Measurements from ENCODE around the gene EIF2B5. TPM values are rescaled to one million over a fixed set of nuclear protein-coding genes. Genes with fewer than 3 reads are reported as not detected.

EIF2B5 gene
- total and polyA plus RNA-seq, 2 of the 13 experiments (the other 11 are each of a cell fraction or from before 2014, with no cell fraction given): 38.4 to 60.2 TPM

GRCh38 chr3:184185461-184186183 is 50.5 kb downstream of the EIF2B5 start (continued):
- TF ChIP-seq, protein P1, sequence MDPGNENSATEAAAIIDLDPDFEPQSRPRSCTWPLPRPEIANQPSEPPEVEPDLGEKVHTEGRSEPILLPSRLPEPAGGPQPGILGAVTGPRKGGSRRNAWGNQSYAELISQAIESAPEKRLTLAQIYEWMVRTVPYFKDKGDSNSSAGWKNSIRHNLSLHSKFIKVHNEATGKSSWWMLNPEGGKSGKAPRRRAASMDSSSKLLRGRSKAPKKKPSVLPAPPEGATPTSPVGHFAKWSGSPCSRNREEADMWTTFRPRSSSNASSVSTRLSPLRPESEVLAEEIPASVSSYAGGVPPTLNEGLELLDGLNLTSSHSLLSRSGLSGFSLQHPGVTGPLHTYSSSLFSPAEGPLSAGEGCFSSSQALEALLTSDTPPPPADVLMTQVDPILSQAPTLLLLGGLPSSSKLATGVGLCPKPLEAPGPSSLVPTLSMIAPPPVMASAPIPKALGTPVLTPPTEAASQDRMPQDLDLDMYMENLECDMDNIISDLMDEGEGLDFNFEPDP (CRISPR knock-in tag; conservative IDR thresholded peaks at IDR 0.05): no peak
- TF ChIP-seq ZNF772 (CRISPR knock-in tag; IDR thresholded peaks at IDR 0.05): peak; percentile 71
- TF ChIP-seq ISX (CRISPR knock-in tag; conservative IDR thresholded peaks at IDR 0.05): no peak
- TF ChIP-seq RXRB (CRISPR knock-in tag; IDR thresholded peaks at IDR 0.05; ENCODE audit: borderline replicate concordance): no peak; the same call in 1 of the 2 replicates
- TF ChIP-seq ZFP37 (CRISPR knock-in tag; IDR thresholded peaks at IDR 0.05; ENCODE audit: borderline replicate concordance): no peak; the same call in 1 of the 2 replicates
- no peak for TF ChIP-seq SRSF9 (IDR thresholded peaks at IDR 0.05; ENCODE audit: borderline replicate concordance, insufficient read depth, low read depth, low read length, poor library complexity, severe bottlenecking)
- TF ChIP-seq NFE2L2 (IDR thresholded peaks at IDR 0.05; ENCODE audit: low read length): no peak
- no peak for TF ChIP-seq SP1 (IDR thresholded peaks at IDR 0.05)
- peak; percentile 80 for TF ChIP-seq SP1 (CRISPR knock-in tag; IDR thresholded peaks at IDR 0.05)
- no peak for TF ChIP-seq TCF7L2 (IDR thresholded peaks at IDR 0.05; ENCODE audit: low read depth, low read length)
- peak; percentile 89; the same call in 1 of the 2 replicates for TF ChIP-seq ZNF607 (CRISPR knock-in tag; IDR thresholded peaks at IDR 0.05; ENCODE audit: borderline replicate concordance)
- TF ChIP-seq ZNF329 (CRISPR knock-in tag; IDR thresholded peaks at IDR 0.05; ENCODE audit: low read depth): no peak
- TF ChIP-seq, protein P2, sequence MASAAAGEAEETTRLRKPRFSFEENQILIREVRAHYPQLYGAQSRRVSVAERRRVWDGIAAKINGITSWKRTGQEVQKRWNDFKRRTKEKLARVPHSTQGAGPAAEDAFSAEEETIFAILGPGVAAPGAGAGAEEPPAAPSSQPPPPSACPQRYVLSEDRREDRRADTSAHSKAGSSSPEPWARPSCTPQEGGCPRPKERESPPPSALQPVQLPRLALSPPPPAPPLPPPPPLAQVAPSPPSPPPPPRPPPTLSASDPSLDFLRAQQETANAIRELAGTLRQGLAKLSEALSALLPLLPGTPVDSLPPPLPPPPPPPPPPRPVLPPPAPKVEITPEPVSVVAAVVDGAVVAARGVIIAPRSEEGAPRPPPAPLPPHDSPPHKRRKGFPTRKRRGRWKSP (CRISPR knock-in tag; IDR thresholded peaks at IDR 0.05): no peak
- peak; percentile 44; the same call in 1 of the 2 replicates for TF ChIP-seq SAFB2 (CRISPR knock-in tag; IDR thresholded peaks at IDR 0.05; ENCODE audit: borderline replicate concordance, low read depth)
- TF ChIP-seq ZNF260 (CRISPR knock-in tag; IDR thresholded peaks at IDR 0.05; ENCODE audit: borderline replicate concordance, low read depth): no peak
- no peak; the same call in 1 of the 2 replicates for TF ChIP-seq ZBTB3 (CRISPR knock-in tag; IDR thresholded peaks at IDR 0.05; ENCODE audit: borderline replicate concordance, low read depth)
- 0 out of 2 replicates have a peak, but pooled peaks have one; percentile 40 for TF ChIP-seq ZNF770 (CRISPR knock-in tag; IDR thresholded peaks at IDR 0.05)
- TF ChIP-seq ZNF564 (CRISPR knock-in tag; IDR thresholded peaks at IDR 0.05): no peak
- TF ChIP-seq SOX6 (IDR thresholded peaks at IDR 0.05): no peak
- TF ChIP-seq SOX6 (CRISPR knock-in tag; IDR thresholded peaks at IDR 0.05): peak; percentile 50; the same call in 1 of the 2 replicates
